Tibial nerve (tissue), 4 donors: ENCODE results near the gene FAM171A1. TPM values are rescaled to one million over a fixed set of nuclear protein-coding genes. Genes with fewer than 3 reads are reported as not detected.

Source experiments
- DNase-seq, 2 donors: peaks; one replicate each; pipeline ENCODE4 v3.0.0-alpha.2; 2019; ENCODE audit warnings: low spot score in 2 of 2
- H3K27ac ChIP-seq, 4 donors: fragments of 200-600 bp; sonication (generic) in 3 of 4; one replicate each; pipeline ENCODE4 v1.5.1; 2017 to 2019; ENCODE audit warnings: mild to moderate bottlenecking in 1 of 4
- H3K27me3 ChIP-seq, 2 donors: fragments of 200-600 bp; sonication (generic) in 1 of 2; one replicate each; pipeline versions ENCODE4 v1.5.1 to v1.6.0; 2017 to 2019
- H3K36me3 ChIP-seq, 3 donors: fragments of 200-600 bp; sonication (generic); one replicate each; pipeline ENCODE4 v1.5.1; 2018 to 2019
- H3K4me1 ChIP-seq, 4 donors: fragments of 200-600 bp; sonication (generic) in 3 of 4; one replicate each; pipeline ENCODE4 v1.5.1; 2017 to 2019
- H3K4me3 ChIP-seq, 4 donors: fragments of 200-600 bp; sonication (generic) in 3 of 4; one replicate each; pipeline ENCODE4 v1.5.1; 2017 to 2019; ENCODE audit warnings: mild to moderate bottlenecking in 1 of 4, moderate library complexity in 1 of 4
- H3K9me3 ChIP-seq, 4 donors: fragments of 200-600 bp; sonication (generic) in 3 of 4; one replicate each; pipeline ENCODE4 v1.5.1; 2017 to 2019
- CTCF ChIP-seq, 5 experiments: fragments of 200-600 bp in 3 of 5; fragments of 450-650 bp in 2 of 5; sonication (generic) in 3 of 5; IDR thresholded peaks; one replicate each; pipeline ENCODE4 v1.5.1; 2016 to 2019; ENCODE audit warnings: antibody characterized with exemption in 5 of 5, mild to moderate bottlenecking in 3 of 5, moderate library complexity in 2 of 5
- EP300 ChIP-seq, 2 donors: sonication (generic); formaldehyde crosslinking; IDR thresholded peaks; one replicate each; pipeline ENCODE4 v1.6.1; 2017; ENCODE audit warnings: antibody characterized with exemption in 2 of 2, mild to moderate bottlenecking in 1 of 2
- POLR2A ChIP-seq, 2 donors: fragments of 450-650 bp; IDR thresholded peaks; one replicate each; pipeline ENCODE4 v1.6.1; 2017; ENCODE audit warnings: antibody characterized with exemption in 2 of 2, mild to moderate bottlenecking in 2 of 2, moderate library complexity in 2 of 2
- WGBS, 2 donors: methylation state at CpG; one replicate each; pipeline ENCODE4 v1.1.5; 2018; 5-methylcytosine and 5-hydroxymethylcytosine counted together
- total RNA-seq, 4 donors: library from RNA; depleted of rRNA; stranded (reverse); fragments of >200 nt; gene quantifications; one replicate each; pipeline ENCODE4 v1.1.0, GENCODE V29; 2016

The FAM171A1 gene
- total RNA-seq, 4 donors from 2014 or later: 15.3 to 31.2 (median 21.2) TPM

DNA sequence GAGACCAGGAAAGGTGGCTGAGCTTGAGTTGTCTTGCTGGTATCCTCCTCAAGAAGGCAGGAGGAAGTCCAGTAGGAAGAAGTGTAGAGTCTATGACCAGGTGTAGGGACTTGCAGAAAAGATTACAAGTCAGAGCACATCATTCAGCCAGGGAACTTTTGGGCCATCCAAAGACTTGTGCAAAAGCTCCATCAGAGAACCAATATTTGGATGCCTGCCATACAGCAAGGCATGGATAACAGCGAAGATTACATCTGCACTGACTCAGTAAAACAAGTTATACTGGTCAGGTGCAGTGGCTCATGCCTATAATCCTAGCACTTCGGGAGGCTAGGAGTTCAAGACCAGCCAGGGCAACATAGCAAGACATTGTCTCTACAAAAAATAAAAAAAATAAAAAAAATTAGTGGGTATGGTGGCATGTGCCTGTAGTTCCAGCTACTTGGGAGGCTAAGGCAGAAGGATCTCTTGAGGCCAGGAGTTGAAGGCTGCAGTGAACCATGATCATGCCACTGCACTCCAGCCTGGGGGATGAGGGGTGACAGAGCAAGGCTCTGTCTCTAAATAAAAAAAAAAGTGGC, 189.4 kb downstream of the FAM171A1 start:
- H3K27ac ChIP-seq: no peak overlapping the region
- WGBS, 2 donors: 88% methylated on average over 2 of the region's 2 CpGs
- no peaks in the 10 kb centered on the region for H3K27me3 ChIP-seq
- no peaks in the 10 kb centered on the region for H3K9me3 ChIP-seq
- H3K4me1 ChIP-seq: no peaks in the 10 kb centered on the region
- H3K36me3 ChIP-seq: no peaks in the 10 kb centered on the region
- DNase-seq: no peak
- TF ChIP-seq CTCF (IDR thresholded peaks at IDR 0.05): no peak
- TF ChIP-seq EP300 (IDR thresholded peaks at IDR 0.05): no peak
- no peak for TF ChIP-seq POLR2A (IDR thresholded peaks at IDR 0.05)
- H3K4me3 ChIP-seq: no peak overlapping the region

- no peak for DNase-seq
- Histone ChIP-seq H3K27ac (no peak overlapping the region), H3K4me1 (no peaks in the 10 kb centered on the region), H3K27me3 (no peaks in the 10 kb centered on the region), H3K36me3 (no peaks in the 10 kb centered on the region), H3K9me3 (no peaks in the 10 kb centered on the region), H3K4me3 (no peak overlapping the region)
- TF ChIP-seq POLR2A (IDR thresholded peaks at IDR 0.05) (no peak), CTCF (IDR thresholded peaks at IDR 0.05) (no peak), EP300 (IDR thresholded peaks at IDR 0.05) (no peak)
- WGBS, 2 donors: 68 to 69% methylated on average over 5 of the region's 5 CpGs
Measured at GRCh38 chr10:15180736-15181135, 190.4 kb downstream of the FAM171A1 start.

GRCh38 chr10:15176269-15176668, 194.8 kb downstream of the FAM171A1 start:
- DNase-seq: no peak
- H3K27ac ChIP-seq: no peak overlapping the region
- H3K36me3 ChIP-seq: no peaks in the 10 kb centered on the region
- TF ChIP-seq POLR2A (IDR thresholded peaks at IDR 0.05) (no peak), EP300 (IDR thresholded peaks at IDR 0.05) (no peak), CTCF (IDR thresholded peaks at IDR 0.05) (no peak)
- 91 to 97% methylated on average over 3 of the region's 3 CpGs for WGBS, 2 donors
- no peaks in the 10 kb centered on the region for H3K27me3 ChIP-seq
- H3K4me3 ChIP-seq: no peak overlapping the region
- H3K4me1 ChIP-seq: no peaks in the 10 kb centered on the region
- H3K9me3 ChIP-seq: no peaks in the 10 kb centered on the region

GRCh38 chr10:15175587-15175986, 195.5 kb downstream of the FAM171A1 start:
- Histone ChIP-seq H3K27ac (no peak overlapping the region), H3K36me3 (no peaks in the 10 kb centered on the region), H3K9me3 (no peaks in the 10 kb centered on the region), H3K27me3 (no peaks in the 10 kb centered on the region), H3K4me3 (no peak overlapping the region), H3K4me1 (peaks cover 0 to 2% (median 0%) of the 10 kb centered on the region in 4 donors)
- TF ChIP-seq EP300 (IDR thresholded peaks at IDR 0.05): no peak
- TF ChIP-seq CTCF (IDR thresholded peaks at IDR 0.05): no peak
- no peak for TF ChIP-seq POLR2A (IDR thresholded peaks at IDR 0.05)
- no peak for DNase-seq
- 88 to 94% methylated on average over 6 of the region's 6 CpGs for WGBS, 2 donors

DNA sequence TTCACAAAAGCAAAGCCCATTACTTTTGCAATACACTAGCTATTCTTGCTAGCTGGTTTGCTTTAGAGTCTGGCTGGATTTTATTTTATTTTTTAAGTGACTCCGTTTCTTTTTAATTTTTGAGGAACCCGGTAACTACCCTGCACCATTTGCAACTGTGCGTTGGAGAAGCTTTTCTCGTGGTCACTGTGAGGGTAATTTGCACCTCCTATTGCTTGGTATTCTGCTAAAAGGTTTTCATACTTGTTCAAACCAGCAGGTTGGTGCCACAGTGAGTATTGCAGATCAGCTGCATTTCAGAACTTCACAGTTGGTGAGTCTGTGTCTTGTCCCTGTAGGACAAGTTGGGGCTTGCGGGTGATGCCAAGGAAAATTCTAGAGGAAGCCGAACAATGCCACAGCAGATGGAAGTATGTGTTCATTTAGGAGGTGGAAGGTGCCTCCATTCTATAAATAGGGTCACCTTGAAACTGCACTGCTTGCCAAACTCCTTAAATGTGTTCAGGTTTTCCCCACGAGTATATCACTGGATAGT, 198.7 kb downstream of the FAM171A1 start:
- DNase-seq: no peak
- no peak overlapping the region for H3K4me3 ChIP-seq
- H3K27ac ChIP-seq: no peak overlapping the region
- TF ChIP-seq POLR2A (IDR thresholded peaks at IDR 0.05): no peak
- H3K27me3 ChIP-seq: no peaks in the 10 kb centered on the region
- peaks cover 0 to 21% (median 6%) of the 10 kb centered on the region in 4 donors for H3K4me1 ChIP-seq
- H3K9me3 ChIP-seq: no peaks in the 10 kb centered on the region
- 95% methylated on average over 7 of the region's 7 CpGs for WGBS, 2 donors
- H3K36me3 ChIP-seq: no peaks in the 10 kb centered on the region
